ENCODE data around the gene ARFGEF2.

- TF ChIP-seq CTCF (IDR thresholded peaks at IDR 0.05; ENCODE audit: poor library complexity) (no peak), EZH2phosphoT487 (IDR thresholded peaks at IDR 0.05; ENCODE audit: low read depth, severe bottlenecking, unreplicated experiment) (no peak)
Measured at GRCh38 chr20:49029203-49029602, 107.7 kb downstream of the ARFGEF2 start.
